ENCODE results near the gene ZBTB20. TPM values are rescaled to one million over a fixed set of nuclear protein-coding genes. Genes with fewer than 3 reads are reported as not detected.

ZBTB20 gene
- total RNA-seq, 1 experiment from 2014 or later, result 12.8 TPM

- Mint-ChIP-seq H3K36me3 (ENCODE audit: insufficient read depth, unreplicated experiment) (no peaks in the 10 kb centered on the region), H3K4me3 (ENCODE audit: unreplicated experiment) (no peak overlapping the region), H3K27me3 (ENCODE audit: insufficient read depth, unreplicated experiment) (peaks cover 3% of the 10 kb centered on the region), H3K9me3 (ENCODE audit: unreplicated experiment) (no peaks in the 10 kb centered on the region), H3K27ac (ENCODE audit: unreplicated experiment) (no peak overlapping the region), H3K4me1 (ENCODE audit: low read depth, unreplicated experiment) (peaks cover 18% of the 10 kb centered on the region)
- POLR2A ChIA-PET, result no interaction called here
- intact Hi-C loops (cut with micrococcal nuclease; ENCODE audit: unreplicated experiment), result loop anchor here (10.0 kb wide), 1 partner anchor 130 kb away; no protein-coding TSS in a partner anchor
- Histone ChIP-seq H3K9me3 (no peaks in the 10 kb centered on the region), H3K4me3 (ENCODE audit: low read depth, low read length) (no peak overlapping the region), H3K4me1 (peaks cover 6% of the 10 kb centered on the region; the same call in 1 of the 2 replicates), H3K27me3 (replicated peaks; ENCODE audit: control insufficient read depth, insufficient read depth, low read length) (no peaks in the 10 kb centered on the region), H3K36me3 (ENCODE audit: control insufficient read depth, insufficient read depth, low read length) (no peaks in the 10 kb centered on the region)
- no peak for TF ChIP-seq CTCF (IDR thresholded peaks at IDR 0.05; ENCODE audit: insufficient read depth in 1 of 2, low read depth in 1 of 2, low read length in 1 of 2, severe bottlenecking in 1 of 2, unreplicated experiment in 1 of 2)
- no peak for DNase-seq
- no TSS peak for BruUV-seq (replicated peaks)
- CTCF ChIA-PET, result interaction anchor here (0.6 kb wide), 1 partner anchor 251 kb away, joined by 3 read pairs; no protein-coding TSS in a partner anchor
Observed at GRCh38 chr3:114834175-114834940, 312.7 kb downstream of the ZBTB20 start.

GRCh38 chr3:114831861-114832260, 315.2 kb downstream of the ZBTB20 start:
- H3K9me3 ChIP-seq, result no peaks in the 10 kb centered on the region
- H3K4me1 Mint-ChIP-seq (ENCODE audit: low read depth, unreplicated experiment), result peaks cover 7% of the 10 kb centered on the region
- H3K4me3 ChIP-seq (ENCODE audit: low read depth, low read length), result no peak overlapping the region
- no peaks in the 10 kb centered on the region for H3K27me3 ChIP-seq (replicated peaks; ENCODE audit: control insufficient read depth, insufficient read depth, low read length)
- no peaks in the 10 kb centered on the region for H3K36me3 ChIP-seq (ENCODE audit: control insufficient read depth, insufficient read depth, low read length)
- peaks cover 3% of the 10 kb centered on the region for H3K27me3 Mint-ChIP-seq (ENCODE audit: insufficient read depth, unreplicated experiment)
- no peak for TF ChIP-seq CTCF (IDR thresholded peaks at IDR 0.05; ENCODE audit: insufficient read depth in 1 of 2, low read depth in 1 of 2, low read length in 1 of 2, severe bottlenecking in 1 of 2, unreplicated experiment in 1 of 2)
- POLR2A ChIA-PET, result no interaction called here
- H3K4me3 Mint-ChIP-seq (ENCODE audit: unreplicated experiment), result no peak overlapping the region
- H3K27ac Mint-ChIP-seq (ENCODE audit: unreplicated experiment), result no peak overlapping the region
- no peak for DNase-seq
- no peaks in the 10 kb centered on the region for H3K36me3 Mint-ChIP-seq (ENCODE audit: insufficient read depth, unreplicated experiment)
- BruUV-seq (replicated peaks), result no TSS peak
- H3K4me1 ChIP-seq, result peaks cover 6% of the 10 kb centered on the region; the same call in 1 of the 2 replicates
- H3K9me3 Mint-ChIP-seq (ENCODE audit: unreplicated experiment), result no peaks in the 10 kb centered on the region
- intact Hi-C loops (cut with micrococcal nuclease; ENCODE audit: unreplicated experiment), result loop anchor here (10.0 kb wide), 1 partner anchor 133 kb away; no protein-coding TSS in a partner anchor
- CTCF ChIA-PET, result no interaction called here

GRCh38 chr3:114830652-114831051, 316.4 kb downstream of the ZBTB20 start:
- Histone ChIP-seq H3K27me3 (replicated peaks; ENCODE audit: control insufficient read depth, insufficient read depth, low read length) (no peaks in the 10 kb centered on the region), H3K9me3 (no peaks in the 10 kb centered on the region), H3K4me1 (no peaks in the 10 kb centered on the region), H3K36me3 (ENCODE audit: control insufficient read depth, insufficient read depth, low read length) (no peaks in the 10 kb centered on the region), H3K4me3 (ENCODE audit: low read depth, low read length) (no peak overlapping the region)
- no peaks in the 10 kb centered on the region for H3K9me3 Mint-ChIP-seq (ENCODE audit: unreplicated experiment)
- H3K36me3 Mint-ChIP-seq (ENCODE audit: insufficient read depth, unreplicated experiment), result no peaks in the 10 kb centered on the region
- no peaks in the 10 kb centered on the region for H3K4me1 Mint-ChIP-seq (ENCODE audit: low read depth, unreplicated experiment)
- DNase-seq, result no peak
- ChIA-PET POLR2A (no interaction called here), CTCF (no interaction called here)
- H3K27me3 Mint-ChIP-seq (ENCODE audit: insufficient read depth, unreplicated experiment), result peaks cover 3% of the 10 kb centered on the region
- intact Hi-C loops (cut with micrococcal nuclease; ENCODE audit: unreplicated experiment), result loop anchor here (10.0 kb wide), 1 partner anchor 134 kb away; no protein-coding TSS in a partner anchor
- BruUV-seq (replicated peaks), result no TSS peak
- H3K27ac Mint-ChIP-seq (ENCODE audit: unreplicated experiment), result no peak overlapping the region
- no peak for TF ChIP-seq CTCF (IDR thresholded peaks at IDR 0.05; ENCODE audit: insufficient read depth in 1 of 2, low read depth in 1 of 2, low read length in 1 of 2, severe bottlenecking in 1 of 2, unreplicated experiment in 1 of 2)
- no peak overlapping the region for H3K4me3 Mint-ChIP-seq (ENCODE audit: unreplicated experiment)

Measured in Caco-2 (cell line).